ENCODE data around the gene ZMIZ2. TPM values are rescaled to one million over a fixed set of nuclear protein-coding genes. Genes with fewer than 3 reads are reported as not detected.
"Not testable (repeated sequence)": the region's sequence is repeated elsewhere in the genome, so short reads cannot be mapped to it uniquely, and the experiment has no call there.

ZMIZ2 gene
- total RNA-seq, 1 donor from 2014 or later: 99.5 TPM

- DNase-seq (ENCODE audit: low read depth, low spot score): no peak
- Mint-ChIP-seq H3K4me1 (peaks cover 9% of the 10 kb centered on the region), H3K36me3 (ENCODE audit: low read depth) (peaks cover 1% of the 10 kb centered on the region), H3K27me3 (ENCODE audit: low read depth) (no peaks in the 10 kb centered on the region), H3K4me3 (no peak overlapping the region), H3K27ac (ENCODE audit: unreplicated experiment) (no peak overlapping the region), H3K9me3 (no peaks in the 10 kb centered on the region)
- no peak for TF ChIP-seq CTCF (conservative IDR thresholded peaks at IDR 0.05)
Observed at GRCh38 chr7:44769376-44769775, 20.7 kb downstream of the ZMIZ2 start.

DNA sequence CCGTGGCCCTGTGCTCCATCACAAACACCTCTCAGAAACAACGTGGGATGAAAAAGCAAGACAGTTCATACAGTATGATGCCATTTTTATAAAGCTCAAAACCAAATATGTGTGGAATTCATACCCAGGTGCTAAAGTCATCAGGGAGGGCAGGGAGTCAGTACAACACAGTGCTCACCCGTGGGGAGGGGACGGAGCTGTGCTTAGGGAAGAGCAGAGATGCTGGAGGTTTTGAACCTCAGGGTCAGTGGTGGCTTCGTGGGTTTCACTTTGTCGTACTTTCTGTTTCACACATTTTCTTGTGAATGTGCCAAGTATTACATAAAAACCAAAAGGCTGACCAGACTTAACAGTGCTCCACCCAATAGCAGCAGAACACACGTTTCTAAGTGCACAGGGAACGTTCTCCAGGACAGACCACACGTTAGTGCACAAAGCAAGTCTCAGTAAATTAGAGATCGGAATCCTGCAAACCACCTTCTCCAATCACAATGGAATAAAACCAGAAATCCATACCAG, 21.2 kb downstream of the ZMIZ2 start:
- DNase-seq (ENCODE audit: low read depth, low spot score): no peak
- Mint-ChIP-seq H3K9me3 (no peaks in the 10 kb centered on the region), H3K36me3 (ENCODE audit: low read depth) (no peaks in the 10 kb centered on the region), H3K27me3 (ENCODE audit: low read depth) (no peaks in the 10 kb centered on the region), H3K4me3 (no peak overlapping the region), H3K27ac (ENCODE audit: unreplicated experiment) (no peak overlapping the region), H3K4me1 (peaks cover 9% of the 10 kb centered on the region)
- TF ChIP-seq CTCF (conservative IDR thresholded peaks at IDR 0.05): no peak

- no peaks in the 10 kb centered on the region for H3K9me3 Mint-ChIP-seq
- H3K4me1 Mint-ChIP-seq: peaks cover 9% of the 10 kb centered on the region
- TF ChIP-seq CTCF (conservative IDR thresholded peaks at IDR 0.05): no peak
- no peaks in the 10 kb centered on the region for H3K36me3 Mint-ChIP-seq (ENCODE audit: low read depth)
- H3K4me3 Mint-ChIP-seq: no peak overlapping the region
- DNase-seq (ENCODE audit: low read depth, low spot score): no peak
- no peaks in the 10 kb centered on the region for H3K27me3 Mint-ChIP-seq (ENCODE audit: low read depth)
- no peak overlapping the region for H3K27ac Mint-ChIP-seq (ENCODE audit: unreplicated experiment)
Observed at GRCh38 chr7:44771358-44771757, 22.7 kb downstream of the ZMIZ2 start.

DNA sequence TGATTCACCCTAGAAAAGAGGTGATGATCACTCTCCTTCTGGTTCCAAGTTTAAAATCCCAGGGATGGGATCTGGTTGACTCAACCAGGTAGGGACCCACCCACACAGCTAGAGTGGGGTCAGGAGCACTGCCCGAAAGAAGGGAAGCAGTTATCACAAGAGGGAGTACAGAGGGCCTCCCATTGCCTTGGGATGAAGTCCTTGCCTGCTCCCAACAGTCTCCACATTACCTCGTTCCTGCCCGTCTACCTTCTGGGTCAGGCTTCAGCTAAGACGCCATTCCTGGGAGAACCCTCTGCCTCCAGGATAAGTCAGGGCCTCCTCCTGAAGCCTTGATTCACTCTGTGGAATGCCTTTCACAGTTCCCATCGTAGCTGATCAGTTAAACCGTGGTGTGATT, 23.8 kb downstream of the ZMIZ2 start:
- no peak for TF ChIP-seq CTCF (conservative IDR thresholded peaks at IDR 0.05)
- no peak overlapping the region for H3K4me3 Mint-ChIP-seq
- H3K4me1 Mint-ChIP-seq: peaks cover 9% of the 10 kb centered on the region
- DNase-seq (ENCODE audit: low read depth, low spot score): no peak
- H3K27me3 Mint-ChIP-seq (ENCODE audit: low read depth): no peaks in the 10 kb centered on the region
- H3K27ac Mint-ChIP-seq (ENCODE audit: unreplicated experiment): no peak overlapping the region
- no peaks in the 10 kb centered on the region for H3K36me3 Mint-ChIP-seq (ENCODE audit: low read depth)
- H3K9me3 Mint-ChIP-seq: no peaks in the 10 kb centered on the region

DNA sequence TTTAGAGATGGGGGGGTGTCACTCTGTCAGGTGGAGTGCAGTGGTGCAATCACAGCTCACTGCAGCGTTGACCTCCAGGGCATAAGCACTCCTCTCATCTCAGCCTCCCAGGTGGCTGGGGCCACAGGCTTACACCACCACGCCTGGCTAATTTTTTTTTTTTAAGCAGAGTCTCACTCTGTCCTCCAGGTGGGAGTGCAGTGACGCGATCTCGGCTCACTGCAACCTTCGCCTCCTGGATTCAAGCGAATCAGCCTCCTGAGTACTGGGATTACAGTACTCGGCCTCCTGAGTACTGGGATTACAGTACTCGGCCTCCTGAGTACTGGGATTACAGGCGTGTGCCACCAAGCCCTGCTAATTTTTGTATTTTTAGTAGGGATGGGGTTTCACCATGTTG, 24.2 kb downstream of the ZMIZ2 start:
- no peak overlapping the region for H3K4me3 Mint-ChIP-seq
- H3K9me3 Mint-ChIP-seq: no peaks in the 10 kb centered on the region
- no peak overlapping the region for H3K27ac Mint-ChIP-seq (ENCODE audit: unreplicated experiment)
- peaks cover 7% of the 10 kb centered on the region for H3K4me1 Mint-ChIP-seq
- no peak for TF ChIP-seq CTCF (conservative IDR thresholded peaks at IDR 0.05)
- no peaks in the 10 kb centered on the region for H3K27me3 Mint-ChIP-seq (ENCODE audit: low read depth)
- no peak for DNase-seq (ENCODE audit: low read depth, low spot score)
- H3K36me3 Mint-ChIP-seq (ENCODE audit: low read depth): no peaks in the 10 kb centered on the region

DNA sequence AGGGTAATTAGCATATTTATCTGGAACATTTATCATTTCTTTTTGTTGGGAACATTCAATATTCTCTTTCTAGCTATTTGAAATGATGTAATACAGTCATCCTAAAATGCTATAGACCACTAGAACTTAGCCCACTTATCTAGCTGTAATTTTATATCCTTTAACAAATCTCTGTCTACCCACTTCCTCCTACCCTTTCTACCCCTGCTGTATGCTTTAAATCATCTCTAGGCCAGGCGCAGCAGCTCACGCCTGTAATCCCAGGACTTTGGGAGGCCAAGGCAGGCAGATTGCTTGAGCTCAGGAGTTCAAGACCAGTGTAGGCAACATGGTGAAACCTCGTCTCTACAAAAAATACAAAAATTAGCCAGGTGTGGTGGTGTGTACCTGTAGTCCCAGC, 25.8 kb downstream of the ZMIZ2 start:
- H3K27ac Mint-ChIP-seq (ENCODE audit: unreplicated experiment); H3K4me1 Mint-ChIP-seq; H3K9me3 Mint-ChIP-seq; H3K4me3 Mint-ChIP-seq; DNase-seq (ENCODE audit: low read depth, low spot score); H3K36me3 Mint-ChIP-seq (ENCODE audit: low read depth); H3K27me3 Mint-ChIP-seq (ENCODE audit: low read depth): not testable (repeated sequence)
